ENCODE measurements around the gene OXA1L. TPM values are rescaled to one million over a fixed set of nuclear protein-coding genes. Genes with fewer than 3 reads are reported as not detected.
"Not testable (repeated sequence)": the region's sequence is repeated elsewhere in the genome, so short reads cannot be mapped to it uniquely, and the experiment has no call there.

OXA1L gene
- total RNA-seq, 1 experiment from 2014 or later: 83.2 TPM

GRCh38 chr14:22768947-22769346 lies 2.5 kb downstream of the OXA1L start:
- no peak for DNase-seq (ENCODE audit: low read depth)

- no peak for DNase-seq (ENCODE audit: low read depth)
Observed at GRCh38 chr14:22769369-22769768, 2.9 kb downstream of the OXA1L start.

GRCh38 chr14:22770481-22771187 lies 4.1 kb downstream of the OXA1L start:
- no peak for DNase-seq (ENCODE audit: low read depth)

GRCh38 chr14:22772725-22773124 lies 6.2 kb downstream of the OXA1L start:
- DNase-seq (ENCODE audit: low read depth): no peak

GRCh38 chr14:22773162-22774010 lies 6.9 kb downstream of the OXA1L start:
- no peak for DNase-seq (ENCODE audit: low read depth)

GRCh38 chr14:22774011-22774706 lies 7.7 kb downstream of the OXA1L start:
- no peak for DNase-seq (ENCODE audit: low read depth)

GRCh38 chr14:22776215-22776614 lies 9.7 kb downstream of the OXA1L start:
- no peak for DNase-seq (ENCODE audit: low read depth)

GRCh38 chr14:22776849-22777248 lies 10.4 kb downstream of the OXA1L start:
- not testable (repeated sequence) for DNase-seq (ENCODE audit: low read depth)

- no peak for DNase-seq (ENCODE audit: low read depth)
Observed at GRCh38 chr14:22778084-22778483, 11.6 kb downstream of the OXA1L start.

GRCh38 chr14:22780105-22780679 lies 13.7 kb downstream of the OXA1L start:
- peak; percentile 53 for DNase-seq (ENCODE audit: low read depth)

GRCh38 chr14:22780941-22781300 lies 14.4 kb downstream of the OXA1L start:
- no peak for DNase-seq (ENCODE audit: low read depth)

GRCh38 chr14:22781301-22781991 lies 15.0 kb downstream of the OXA1L start:
- peak; percentile 78 for DNase-seq (ENCODE audit: low read depth)

GRCh38 chr14:22786685-22787084 lies 20.2 kb downstream of the OXA1L start:
- no peak for DNase-seq (ENCODE audit: low read depth)

GRCh38 chr14:22791301-22791700 lies 24.8 kb downstream of the OXA1L start:
- DNase-seq (ENCODE audit: low read depth): peak; percentile 84

- DNase-seq (ENCODE audit: low read depth): no peak
Observed at GRCh38 chr14:22792158-22792557, 25.7 kb downstream of the OXA1L start.

- DNase-seq (ENCODE audit: low read depth): not testable (repeated sequence)
Observed at GRCh38 chr14:22793550-22793949, 27.1 kb downstream of the OXA1L start.

- no peak for DNase-seq (ENCODE audit: low read depth)
Observed at GRCh38 chr14:22793976-22794375, 27.5 kb downstream of the OXA1L start.

- no peak for DNase-seq (ENCODE audit: low read depth)
Observed at GRCh38 chr14:22794551-22794951, 28.1 kb downstream of the OXA1L start.

GRCh38 chr14:22796087-22796707 lies 29.7 kb downstream of the OXA1L start:
- no peak for DNase-seq (ENCODE audit: low read depth)

- no peak for DNase-seq (ENCODE audit: low read depth)
Observed at GRCh38 chr14:22797017-22797917, 30.8 kb downstream of the OXA1L start.
